Fibroblast of pulmonary artery (primary cell): Measurements from ENCODE around the gene CACNA1F.

Experiments used
- DNase-seq: peaks from one replicate; pipeline ENCODE4 v3.0.0-alpha.2; 2010; ENCODE audit warnings: low read depth
- H3K4me3 ChIP-seq: replicated peaks from 2 replicates; pipeline ENCODE4 v1.5.1; 2011; ENCODE audit warnings: low read depth, mild to moderate bottlenecking, control low read depth, low read length, moderate library complexity
- TF ChIP-seq, protein P1 (sequence below): IDR thresholded peaks from 2 replicates; pipeline ENCODE4 v1.5.1; 2011; ENCODE audit warnings: mild to moderate bottlenecking, control low read depth, low read length, inconsistent platforms; ENCODE audit errors: missing control alignments

The CACNA1F gene

DNA sequence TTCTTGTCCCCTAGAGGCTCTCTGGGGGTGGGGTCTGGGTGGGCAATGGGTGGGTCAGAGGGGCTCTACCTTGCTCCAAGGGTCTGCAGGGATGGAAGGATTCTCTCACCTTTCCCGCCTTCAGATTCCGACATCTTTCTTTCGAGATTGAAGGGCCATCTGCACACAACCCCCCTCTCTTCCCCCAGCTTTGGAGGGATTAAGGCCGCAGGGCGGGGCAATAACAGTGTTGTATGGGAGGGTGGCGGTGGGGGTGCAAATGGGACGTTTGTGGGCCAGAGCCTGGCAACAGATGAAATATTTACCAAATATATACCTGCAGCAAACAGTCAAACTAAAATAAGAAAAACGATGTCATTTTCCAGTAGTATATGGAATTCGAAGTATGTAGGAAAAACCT is at the start of gene CACNA1F:
CACNA1F (minus strand) TSS at position 165 of the 400 bp plus-strand sequence; CDS start at position 134, 31 bp downstream.
- no peak within 1 kb of the TSS for H3K4me3 ChIP-seq
- DNase-seq: no peak
- TF ChIP-seq, protein P1, sequence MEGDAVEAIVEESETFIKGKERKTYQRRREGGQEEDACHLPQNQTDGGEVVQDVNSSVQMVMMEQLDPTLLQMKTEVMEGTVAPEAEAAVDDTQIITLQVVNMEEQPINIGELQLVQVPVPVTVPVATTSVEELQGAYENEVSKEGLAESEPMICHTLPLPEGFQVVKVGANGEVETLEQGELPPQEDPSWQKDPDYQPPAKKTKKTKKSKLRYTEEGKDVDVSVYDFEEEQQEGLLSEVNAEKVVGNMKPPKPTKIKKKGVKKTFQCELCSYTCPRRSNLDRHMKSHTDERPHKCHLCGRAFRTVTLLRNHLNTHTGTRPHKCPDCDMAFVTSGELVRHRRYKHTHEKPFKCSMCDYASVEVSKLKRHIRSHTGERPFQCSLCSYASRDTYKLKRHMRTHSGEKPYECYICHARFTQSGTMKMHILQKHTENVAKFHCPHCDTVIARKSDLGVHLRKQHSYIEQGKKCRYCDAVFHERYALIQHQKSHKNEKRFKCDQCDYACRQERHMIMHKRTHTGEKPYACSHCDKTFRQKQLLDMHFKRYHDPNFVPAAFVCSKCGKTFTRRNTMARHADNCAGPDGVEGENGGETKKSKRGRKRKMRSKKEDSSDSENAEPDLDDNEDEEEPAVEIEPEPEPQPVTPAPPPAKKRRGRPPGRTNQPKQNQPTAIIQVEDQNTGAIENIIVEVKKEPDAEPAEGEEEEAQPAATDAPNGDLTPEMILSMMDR: no peak

DNA sequence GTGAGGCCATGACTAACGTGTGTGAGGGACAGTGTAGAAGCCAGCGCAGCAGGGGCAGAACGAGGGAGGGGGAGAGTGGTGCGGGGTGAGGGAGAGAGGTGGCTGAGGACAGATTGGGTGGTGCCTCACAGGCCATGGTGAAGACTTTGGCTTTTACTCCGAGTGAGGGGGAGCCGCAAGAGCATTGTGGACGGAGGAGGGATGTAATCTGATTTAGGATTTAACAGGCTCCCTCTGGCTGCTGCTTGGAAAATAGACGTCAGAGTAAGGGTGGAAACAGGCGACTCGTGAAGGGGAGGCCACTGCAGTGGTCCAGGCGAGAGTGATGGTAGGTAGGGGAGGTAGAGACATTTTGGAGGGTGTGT is 49.5 kb upstream of the CACNA1F start:
- no peak overlapping the region for H3K4me3 ChIP-seq
- TF ChIP-seq, protein P1: peak; percentile 33
- DNase-seq: peak; percentile 40

- no peak overlapping the region for H3K4me3 ChIP-seq
- no peak for DNase-seq
- TF ChIP-seq, protein P1: no peak
These were observed 44.9 kb upstream of the CACNA1F start for GRCh38 chrX:49278081-49278480.

GRCh38 chrX:49277535-49277830 is 44.3 kb upstream of the CACNA1F start:
- no peak overlapping the region for H3K4me3 ChIP-seq
- TF ChIP-seq, protein P1: no peak
- DNase-seq: no peak

GRCh38 chrX:49276671-49277534 is 43.8 kb upstream of the CACNA1F start:
- H3K4me3 ChIP-seq: no peak overlapping the region
- TF ChIP-seq, protein P1: no peak
- DNase-seq: no peak

DNA sequence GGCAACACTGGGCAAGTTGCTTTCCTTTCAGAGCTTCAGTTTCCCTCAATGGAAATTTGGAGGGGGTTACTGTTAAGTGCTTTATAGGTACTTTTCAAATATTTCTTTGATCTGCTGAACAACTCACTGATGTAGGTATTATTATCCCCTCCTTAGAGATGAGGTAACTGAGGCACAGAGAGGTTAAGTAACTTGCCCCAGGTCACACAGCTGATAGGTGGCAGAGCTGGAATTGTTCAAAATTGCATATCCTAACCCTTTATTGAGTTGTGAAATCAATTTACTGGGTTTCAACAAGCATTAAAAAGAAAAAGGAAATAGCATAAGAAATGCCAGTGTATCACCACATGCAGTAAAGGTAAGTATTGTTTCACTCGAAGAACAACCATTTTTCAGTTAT is 43.1 kb upstream of the CACNA1F start:
- TF ChIP-seq, protein P1: no peak
- no peak overlapping the region for H3K4me3 ChIP-seq

More for the DNA sequence above, 43.1 kb upstream of the CACNA1F start:
- no peak for DNase-seq
